HG02588 (cell line): ENCODE results near the gene UHRF2.
"Not testable (repeated sequence)": the region's sequence is repeated elsewhere in the genome, so short reads cannot be mapped to it uniquely, and the experiment has no call there.

Experiments
- ATAC-seq: cut with Tn5 transposase; IDR thresholded peaks from one replicate; pipeline ENCODE4 v1.9.1; 2021; ENCODE audit warnings: mild to moderate bottlenecking, moderate library complexity; ENCODE audit not compliant: unreplicated experiment

UHRF2 gene

GRCh38 chr9:6412487-6413364 lies at the start of gene UHRF2:
UHRF2 (plus strand) TSS chr9:6413199; CDS start chr9:6413491, 292 bp downstream.
- peak; percentile 87 for ATAC-seq

GRCh38 chr9:6367128-6367890 lies 45.7 kb upstream of the UHRF2 start:
- no peak for ATAC-seq

- no peak for ATAC-seq
These were observed 44.2 kb upstream of the UHRF2 start for GRCh38 chr9:6368831-6369230.

- not testable (repeated sequence) for ATAC-seq
These were observed 31.5 kb upstream of the UHRF2 start for GRCh38 chr9:6381477-6382012.

GRCh38 chr9:6382681-6383080 lies 30.3 kb upstream of the UHRF2 start:
- no peak for ATAC-seq

GRCh38 chr9:6383551-6384225 lies 29.3 kb upstream of the UHRF2 start:
- ATAC-seq = no peak

- no peak for ATAC-seq
These were observed 28.3 kb upstream of the UHRF2 start for GRCh38 chr9:6384732-6385131.

GRCh38 chr9:6399071-6399470 lies 13.9 kb upstream of the UHRF2 start:
- ATAC-seq = no peak

- no peak for ATAC-seq
These were observed 7.6 kb upstream of the UHRF2 start for GRCh38 chr9:6405371-6405770.

- ATAC-seq = no peak
These were observed 5.2 kb upstream of the UHRF2 start for GRCh38 chr9:6407778-6408177.

- no peak for ATAC-seq
These were observed 4.7 kb upstream of the UHRF2 start for GRCh38 chr9:6408320-6408719.

- ATAC-seq = no peak
These were observed 3.2 kb upstream of the UHRF2 start for GRCh38 chr9:6409811-6410210.

- no peak for ATAC-seq
These were observed 2.4 kb upstream of the UHRF2 start for GRCh38 chr9:6410633-6411032.

- peak; percentile 21 for ATAC-seq
These were observed 607 bp downstream of the UHRF2 start for GRCh38 chr9:6413365-6414246.

- no peak for ATAC-seq
These were observed 1.2 kb downstream of the UHRF2 start for GRCh38 chr9:6414247-6414641.

- ATAC-seq = no peak
These were observed 2.3 kb downstream of the UHRF2 start for GRCh38 chr9:6415266-6415665.

GRCh38 chr9:6417186-6417585 lies 4.2 kb downstream of the UHRF2 start:
- ATAC-seq = no peak

- ATAC-seq = no peak
These were observed 5.8 kb downstream of the UHRF2 start for GRCh38 chr9:6418764-6419163.

GRCh38 chr9:6424940-6425339 lies 11.9 kb downstream of the UHRF2 start:
- ATAC-seq = no peak

GRCh38 chr9:6426117-6426516 lies 13.1 kb downstream of the UHRF2 start:
- ATAC-seq = no peak
